K562 (cell line): Measurements from ENCODE around the gene PSMB7. TPM values are rescaled to one million over a fixed set of nuclear protein-coding genes. Genes with fewer than 3 reads are reported as not detected.

Experiments used
- ATAC-seq: fragments of 200-7000 bp; cut with Tn5 transposase; 3 replicates; pipeline ENCODE4 v1.9.1; 2020; ENCODE audit warnings: moderate library complexity
- BruUV-seq: library from RNA; stranded (reverse); fragments of 400-500 nt; replicated peaks from 2 replicates; lab custom pipeline; 2021; lab: Mats Ljungman, UMichigan
- CTCF ChIA-PET: fragments of 300-600 bp; formaldehyde crosslinking; extraction: SDS; loops from one replicate; lab custom pipeline; 2021; ENCODE audit warnings: low intra/inter-chr PET ratio; lab: Yijun Ruan, JAX
- POLR2A ChIA-PET: fragments of 300-600, 350-650 bp; sonication (Branson Sonifier 250); formaldehyde crosslinking; extraction: SDS; loops from one replicate; lab custom pipeline; 2021; ENCODE audit warnings: antibody characterized with exemption, inconsistent platforms; lab: Yijun Ruan, JAX
- DNase-seq, 4 experiments: peaks; one replicate each; pipeline versions ENCODE4 v3.0.0 to v3.0.0-alpha.2; 2011 to 2018; ENCODE audit warnings: low spot score in 3 of 4, mixed read lengths in 3 of 4; ENCODE audit errors: extremely low read depth in 1 of 4
- FAIRE-seq: peaks from 2 replicates; lab custom pipeline; 2011; peaks lifted over from hg19 to GRCh38; lab: Jason Lieb, UNC
- H2AFZ ChIP-seq: 2 replicates; pipeline ENCODE4 v1.6.0; 2011; ENCODE audit warnings: low read depth, low read length, control low read depth, inconsistent platforms
- H3K27ac ChIP-seq: fragments of 200-600 bp; 3 replicates; pipeline ENCODE4 v1.8.0; 2011; ENCODE audit warnings: low read depth, mild to moderate bottlenecking, control low read depth, inconsistent platforms, low read length, moderate library complexity, mixed read lengths; ENCODE audit errors: extremely low read depth
- H3K27me3 ChIP-seq, 2 experiments: fragments of 300-600 bp in 1 of 2; 2 replicates in 1 of 2; 3 replicates in 1 of 2; pipeline versions ENCODE4 v1.6.0 to v1.8.0; 2011; ENCODE audit warnings: inconsistent platforms in 2 of 2, low read length in 2 of 2, mild to moderate bottlenecking in 1 of 2, mixed read lengths in 1 of 2, moderate library complexity in 1 of 2; ENCODE audit not compliant: control insufficient read depth in 2 of 2, insufficient read depth in 2 of 2
- H3K36me3 ChIP-seq: fragments of 300-600 bp; 3 replicates; pipeline ENCODE4 v1.8.0; 2011; ENCODE audit warnings: mild to moderate bottlenecking, low read length, inconsistent platforms; ENCODE audit not compliant: control insufficient read depth, insufficient read depth
- H3K4me1 ChIP-seq, 2 experiments: fragments of 200-600 bp in 1 of 2; replicated peaks in 1 of 2; 2 replicates in 1 of 2; 3 replicates in 1 of 2; pipeline versions ENCODE4 v1.5.1 to v1.8.0; 2011; ENCODE audit warnings: inconsistent platforms in 2 of 2, low read length in 2 of 2, mild to moderate bottlenecking in 1 of 2, mixed read lengths in 1 of 2, moderate library complexity in 1 of 2; ENCODE audit not compliant: control insufficient read depth in 2 of 2, insufficient read depth in 2 of 2
- H3K4me2 ChIP-seq: 2 replicates; pipeline ENCODE4 v1.6.1; 2011; ENCODE audit warnings: low read length, control low read depth, inconsistent platforms, mixed read lengths; ENCODE audit not compliant: insufficient read depth
- H3K4me3 ChIP-seq: fragments of 200-600 bp; sonication (generic), shearing (Covaris generic); 2 replicates; pipeline ENCODE4 v1.5.1; 2016; ENCODE audit warnings: control low read depth, inconsistent platforms
- H3K79me2 ChIP-seq: fragments of 200-600 bp; 3 replicates; pipeline ENCODE4 v1.8.0; 2011; ENCODE audit warnings: low read length, inconsistent platforms; ENCODE audit not compliant: control insufficient read depth, insufficient read depth
- H3K9ac ChIP-seq, 2 experiments: 2 replicates each; pipeline versions ENCODE4 v1.6.0 to v1.6.1; 2011; ENCODE audit warnings: low read depth in 2 of 2, low read length in 2 of 2, control low read depth in 1 of 2, inconsistent platforms in 1 of 2, mild to moderate bottlenecking in 1 of 2, mixed read lengths in 1 of 2; ENCODE audit not compliant: insufficient read depth in 1 of 2
- H3K9me1 ChIP-seq: one replicate; pipeline ENCODE4 v1.6.0; 2011; ENCODE audit warnings: inconsistent platforms, mild to moderate bottlenecking, low read length, moderate library complexity; ENCODE audit not compliant: control insufficient read depth, insufficient read depth
- H3K9me3 ChIP-seq: replicated peaks from 2 replicates; pipeline ENCODE4 v1.5.1; 2011; ENCODE audit warnings: low read depth, low read length, inconsistent platforms; ENCODE audit not compliant: control insufficient read depth, insufficient read depth
- H4K20me1 ChIP-seq: replicated peaks from 2 replicates; pipeline ENCODE4 v1.6.1; 2011; ENCODE audit warnings: low read length, inconsistent platforms, mixed read lengths; ENCODE audit not compliant: control insufficient read depth, insufficient read depth
- ARID1B ChIP-seq: fragments of 450-650 bp; IDR thresholded peaks from 2 replicates; pipeline ENCODE4 v1.6.1; 2016; ENCODE audit warnings: antibody characterized with exemption, mild to moderate bottlenecking, inconsistent platforms
- BRD9 ChIP-seq: fragments of 450-650 bp; IDR thresholded peaks from 2 replicates; pipeline ENCODE4 v1.6.1; 2018; ENCODE audit warnings: low read depth; ENCODE audit not compliant: partially characterized antibody
- CBFA2T2 ChIP-seq: fragments of 450-650 bp; conservative IDR thresholded peaks from 2 replicates; pipeline ENCODE4 v1.6.1; 2017; ENCODE audit warnings: mild to moderate bottlenecking
- CBFA2T3 ChIP-seq: fragments of 450-650 bp; IDR thresholded peaks from 2 replicates; pipeline ENCODE4 v1.6.1; 2017
- NR2C1 ChIP-seq, 2 experiments: fragments of 450-650 bp; IDR thresholded peaks; 2 replicates each; pipeline ENCODE4 v1.6.1; 2017; ENCODE audit warnings: mild to moderate bottlenecking in 2 of 2, antibody characterized with exemption in 1 of 2, inconsistent platforms in 1 of 2, missing compliant biosample characterization in 1 of 2, missing genetic modification characterization in 1 of 2
- PRPF4 ChIP-seq: fragments of 200-400 bp; formaldehyde crosslinking; IDR thresholded peaks from one replicate; pipeline ENCODE4 v1.6.1; 2017; ENCODE audit warnings: low read length, low read depth, mild to moderate bottlenecking; ENCODE audit not compliant: insufficient read depth, poor library complexity, severe bottlenecking
- PURB ChIP-seq: sonication (generic); formaldehyde crosslinking; IDR thresholded peaks from 2 replicates; pipeline ENCODE4 v1.9.0; 2021; ENCODE audit warnings: low read depth, mild to moderate bottlenecking, missing genetic modification reagents
- SMC3 ChIP-seq: conservative IDR thresholded peaks from 2 replicates; pipeline ENCODE4 v1.6.1; 2011; ENCODE audit warnings: low read depth, low read length, improper control_type of control experiment; ENCODE audit not compliant: insufficient read depth
- U2AF1 ChIP-seq: fragments of 200-400 bp; formaldehyde crosslinking; optimal IDR thresholded peaks from 2 replicates; pipeline ENCODE3; 2017; ENCODE audit warnings: mild to moderate bottlenecking, low read depth, low read length, moderate library complexity
- ZKSCAN1 ChIP-seq: fragments of 150-350 bp; IDR thresholded peaks from 2 replicates; pipeline ENCODE4 v1.6.1; 2016; ENCODE audit warnings: low read depth, low read length
- ZNF282 ChIP-seq: sonication (generic); formaldehyde crosslinking; IDR thresholded peaks from 2 replicates; pipeline ENCODE4 v1.8.1; 2023; ENCODE audit warnings: missing genetic modification reagents
- ZZZ3 ChIP-seq: fragments of 450-650 bp; IDR thresholded peaks from 2 replicates; pipeline ENCODE4 v1.6.1; 2016; ENCODE audit warnings: antibody characterized with exemption, mild to moderate bottlenecking, moderate library complexity
- WGBS: fragments of 100-300 bp; shearing (Covaris generic); methylation state at CpG from one replicate; pipeline ENCODE4 v1.1.6; 2016; ENCODE audit warnings: low coverage, mixed read lengths; ENCODE audit not compliant: insufficient coverage; ENCODE audit errors: missing lambda C conversion rate; 5-methylcytosine and 5-hydroxymethylcytosine counted together
- in situ Hi-C: fragments of 300-500 bp; cut with MboI; formaldehyde crosslinking; loops from 4 replicates; pipeline ENCODE4 v1.15.0; 2018; ENCODE audit warnings: inconsistent platforms, mixed read lengths
- intact Hi-C: fragments of 100-400 bp; cut with micrococcal nuclease; formaldehyde crosslinking; loops from 2 replicates; pipeline ENCODE4 v1.14.2; 2022
- polyA plus RNA-seq, 8 experiments: library from polyadenylated mRNA; depleted of rRNA in 4 of 8; stranded (reverse) in 5 of 8; unstranded in 3 of 8; fragments of >200 nt; fragmentation: Nextera tagmentation in 2 of 8; fragmentation: Illumina TruSeq in 1 of 8; extraction: Ambion mirVana in 2 of 8; extraction: Trizol in 1 of 8; gene quantifications; 2 replicates each; pipeline versions ENCODE4 v1.2.1 to v1.2.3, GENCODE V29; 2011 to 2014; ENCODE audit warnings: inconsistent platforms in 1 of 8, missing spikeins in 1 of 8
- total RNA-seq, 7 experiments: library from RNA; depleted of rRNA in 6 of 7; stranded (reverse); fragments of >200 nt in 6 of 7; fragmentation: Illumina TruSeq in 2 of 7; extraction: Trizol in 2 of 7; gene quantifications; 2 replicates each; pipeline versions ENCODE4 v1.2.1 to v1.2.3, GENCODE V29; 2011 to 2021; ENCODE audit warnings: low replicate concordance in 1 of 7
- TF ChIP-seq, protein P1 (sequence below): sonication (generic); formaldehyde crosslinking; IDR thresholded peaks from 2 replicates; pipeline ENCODE4 v1.4.0; 2020; ENCODE audit warnings: mild to moderate bottlenecking, missing genetic modification reagents

The PSMB7 gene
- total and polyA plus RNA-seq, 9 of the 15 experiments (the other 6 are each of a cell fraction or from before 2014, with no cell fraction given) = 321 to 978 (median 407) TPM

DNA sequence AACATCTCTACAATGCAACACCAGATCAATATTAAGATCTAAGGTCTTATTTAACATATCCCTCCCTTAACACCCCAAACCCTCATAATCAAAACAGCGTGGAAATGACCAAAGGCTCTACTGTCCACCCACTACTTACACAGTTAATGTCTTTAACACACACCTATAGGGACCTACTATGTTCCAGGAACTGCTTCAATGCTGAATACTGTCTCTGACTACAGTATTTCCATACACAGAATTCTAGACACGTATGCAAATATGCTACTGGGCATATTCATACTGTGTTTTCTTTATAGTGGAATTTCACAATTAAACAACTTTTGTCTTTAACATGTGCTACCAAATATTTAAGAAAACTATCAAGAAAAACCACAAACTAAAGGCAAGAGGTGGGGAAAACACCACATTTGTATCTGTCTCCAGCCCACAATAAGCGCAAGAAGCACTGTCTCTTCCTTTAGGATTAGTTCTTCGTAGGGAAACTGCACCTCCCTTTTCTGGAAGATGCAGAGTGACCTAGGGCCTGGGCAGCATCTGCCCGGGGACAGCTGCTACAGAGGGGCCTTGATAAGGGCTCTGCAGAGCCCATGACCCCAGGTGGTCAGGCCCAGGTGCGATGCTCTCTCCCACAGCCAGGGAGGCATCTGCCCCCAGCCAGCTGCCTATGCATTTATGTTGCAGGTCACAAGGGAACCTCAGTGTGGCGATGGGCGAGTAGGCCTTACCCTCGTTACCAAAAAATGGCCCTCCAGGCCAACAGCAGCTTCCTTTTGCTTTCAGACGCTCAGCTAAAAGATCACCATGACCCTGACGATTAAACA is 55.2 kb downstream of the PSMB7 start:
- CTCF ChIA-PET = interaction anchor here (0.7 kb wide), 1 partner anchor 1224 kb away, joined by 3 read pairs; no protein-coding TSS in a partner anchor
- peaks cover 31% of the 10 kb centered on the region for H4K20me1 ChIP-seq

DNA sequence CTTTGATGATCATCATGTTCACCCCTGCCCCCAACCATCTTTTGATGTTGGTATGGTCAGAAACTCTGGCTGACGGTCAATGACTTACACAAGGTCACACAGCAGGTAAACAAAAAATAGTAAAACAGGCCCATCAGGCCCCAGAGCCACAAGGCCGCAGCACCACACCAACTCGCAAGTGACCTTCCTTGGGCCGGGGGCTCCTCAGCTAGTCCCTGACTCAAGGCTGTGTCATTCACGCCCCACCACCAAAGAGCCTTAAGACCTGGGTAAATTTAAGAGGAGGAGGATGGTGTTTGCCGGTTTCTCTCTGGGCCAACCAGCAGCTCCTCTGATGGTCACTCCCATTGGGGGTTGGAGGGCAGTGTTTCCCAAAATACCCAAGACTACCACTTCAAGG is 55.8 kb downstream of the PSMB7 start:
- intact Hi-C loops = no loop called here
- CTCF ChIA-PET = interaction anchor here (0.7 kb wide), 1 partner anchor 1225 kb away, joined by 3 read pairs; no protein-coding TSS in a partner anchor
- no peaks in the 10 kb centered on the region for H3K27me3 ChIP-seq

More for the DNA sequence above, 55.2 kb downstream of the PSMB7 start:
- Histone ChIP-seq H3K4me1 (peaks cover 0 to 4% of the 10 kb centered on the region in 2 experiments; a peak in 2 of 5 replicates), H3K27me3 (no peaks in the 10 kb centered on the region), H3K4me3 (no peak overlapping the region), H3K79me2 (peaks cover 80% of the 10 kb centered on the region), H3K9ac (peak overlapping the region in 1 of 2 experiments; percentile 62; a peak in 1 of 4 replicates), H3K9me3 (no peaks in the 10 kb centered on the region), H3K36me3 (peaks cover 57% of the 10 kb centered on the region; the same call in 2 of the 3 replicates), H3K27ac (no peak overlapping the region), H3K4me2 (no peak overlapping the region), H3K9me1 (no peaks in the 10 kb centered on the region), H2AFZ (no peak overlapping the region)
- ATAC-seq (no peak), DNase-seq (peak in 2 of 4 experiments; percentile 35 to 37), FAIRE-seq (no peak)
- 80% methylated on average over 11 of the region's 11 CpGs for WGBS
- TF ChIP-seq CBFA2T2 (0 out of 2 replicates have a peak, but pooled peaks have one; percentile 16), CBFA2T3 (0 out of 2 replicates have a peak, but pooled peaks have one; percentile 17), ZKSCAN1 (0 out of 2 replicates have a peak, but pooled peaks have one; percentile 34), ARID1B (no peak)
- in situ Hi-C loops (no loop called here), intact Hi-C loops (no loop called here)
- no TSS peak for BruUV-seq
- POLR2A ChIA-PET = interaction anchor here (0.6 to 2.0 kb wide), 3 partner anchors 9 to 44 kb away, joined by 3 to 5 read pairs (median 4); no protein-coding TSS in a partner anchor

More for the DNA sequence above, 55.8 kb downstream of the PSMB7 start:
- peaks cover 57% of the 10 kb centered on the region; the same call in 2 of the 3 replicates for H3K36me3 ChIP-seq
- no peaks in the 10 kb centered on the region for H3K9me1 ChIP-seq
- no peak overlapping the region for H3K27ac ChIP-seq
- in situ Hi-C loops = no loop called here
- POLR2A ChIA-PET = interaction anchor here (2.0 kb wide), 1 partner anchor 19 kb away, joined by 5 read pairs; no protein-coding TSS in a partner anchor
- no peaks in the 10 kb centered on the region for H3K9me3 ChIP-seq
- no TSS peak for BruUV-seq
- H3K9ac ChIP-seq = no peak overlapping the region
- no peak overlapping the region for H2AFZ ChIP-seq
- H4K20me1 ChIP-seq = peaks cover 25% of the 10 kb centered on the region
- ATAC-seq = no peak
- peaks cover 0 to 9% of the 10 kb centered on the region in 2 experiments; a peak in 2 of 5 replicates for H3K4me1 ChIP-seq
- WGBS = 84% methylated on average over 6 of the region's 6 CpGs
- TF ChIP-seq SMC3 (no peak), PRPF4 (no peak), NR2C1 (IDR thresholded peaks at IDR 0.05) (no peak), NR2C1 (tag; IDR thresholded peaks at IDR 0.05) (no peak), ZZZ3 (no peak), BRD9 (no peak), U2AF1 (no peak), ZNF282 (CRISPR knock-in tag) (no peak), PURB (CRISPR knock-in tag) (no peak)
- TF ChIP-seq, protein P1, sequence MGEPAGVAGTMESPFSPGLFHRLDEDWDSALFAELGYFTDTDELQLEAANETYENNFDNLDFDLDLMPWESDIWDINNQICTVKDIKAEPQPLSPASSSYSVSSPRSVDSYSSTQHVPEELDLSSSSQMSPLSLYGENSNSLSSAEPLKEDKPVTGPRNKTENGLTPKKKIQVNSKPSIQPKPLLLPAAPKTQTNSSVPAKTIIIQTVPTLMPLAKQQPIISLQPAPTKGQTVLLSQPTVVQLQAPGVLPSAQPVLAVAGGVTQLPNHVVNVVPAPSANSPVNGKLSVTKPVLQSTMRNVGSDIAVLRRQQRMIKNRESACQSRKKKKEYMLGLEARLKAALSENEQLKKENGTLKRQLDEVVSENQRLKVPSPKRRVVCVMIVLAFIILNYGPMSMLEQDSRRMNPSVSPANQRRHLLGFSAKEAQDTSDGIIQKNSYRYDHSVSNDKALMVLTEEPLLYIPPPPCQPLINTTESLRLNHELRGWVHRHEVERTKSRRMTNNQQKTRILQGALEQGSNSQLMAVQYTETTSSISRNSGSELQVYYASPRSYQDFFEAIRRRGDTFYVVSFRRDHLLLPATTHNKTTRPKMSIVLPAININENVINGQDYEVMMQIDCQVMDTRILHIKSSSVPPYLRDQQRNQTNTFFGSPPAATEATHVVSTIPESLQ (CRISPR knock-in tag) = no peak
- TF ChIP-seq, all 486 proteins: peak for 0
- H3K4me3 ChIP-seq = no peak overlapping the region
- DNase-seq = no peak
- no peak overlapping the region for H3K4me2 ChIP-seq
- peaks cover 74% of the 10 kb centered on the region for H3K79me2 ChIP-seq
- FAIRE-seq = no peak
